ENCODE measurements around the gene PRDM8.

DNA sequence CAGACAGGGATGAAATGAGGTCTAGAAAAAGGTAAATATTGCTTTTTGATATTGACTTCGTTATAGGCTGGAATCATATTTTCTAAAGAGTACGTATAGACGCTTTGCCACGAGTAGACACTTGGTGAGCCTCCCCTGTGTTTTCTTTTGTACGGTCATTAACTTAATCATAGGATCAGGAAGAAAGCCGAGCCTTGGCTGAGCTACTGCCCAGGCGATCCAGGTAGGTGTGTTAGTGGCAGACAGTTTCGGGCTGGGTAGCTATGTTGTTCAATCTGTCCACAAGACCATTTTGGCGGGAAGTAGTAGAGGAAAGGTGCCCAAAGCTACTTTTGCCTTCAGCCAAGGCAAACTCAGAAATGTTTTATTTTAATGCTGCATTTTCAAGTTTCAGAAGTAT is 8.8 kb downstream of the PRDM8 start:
- TF ChIP-seq, protein P1, sequence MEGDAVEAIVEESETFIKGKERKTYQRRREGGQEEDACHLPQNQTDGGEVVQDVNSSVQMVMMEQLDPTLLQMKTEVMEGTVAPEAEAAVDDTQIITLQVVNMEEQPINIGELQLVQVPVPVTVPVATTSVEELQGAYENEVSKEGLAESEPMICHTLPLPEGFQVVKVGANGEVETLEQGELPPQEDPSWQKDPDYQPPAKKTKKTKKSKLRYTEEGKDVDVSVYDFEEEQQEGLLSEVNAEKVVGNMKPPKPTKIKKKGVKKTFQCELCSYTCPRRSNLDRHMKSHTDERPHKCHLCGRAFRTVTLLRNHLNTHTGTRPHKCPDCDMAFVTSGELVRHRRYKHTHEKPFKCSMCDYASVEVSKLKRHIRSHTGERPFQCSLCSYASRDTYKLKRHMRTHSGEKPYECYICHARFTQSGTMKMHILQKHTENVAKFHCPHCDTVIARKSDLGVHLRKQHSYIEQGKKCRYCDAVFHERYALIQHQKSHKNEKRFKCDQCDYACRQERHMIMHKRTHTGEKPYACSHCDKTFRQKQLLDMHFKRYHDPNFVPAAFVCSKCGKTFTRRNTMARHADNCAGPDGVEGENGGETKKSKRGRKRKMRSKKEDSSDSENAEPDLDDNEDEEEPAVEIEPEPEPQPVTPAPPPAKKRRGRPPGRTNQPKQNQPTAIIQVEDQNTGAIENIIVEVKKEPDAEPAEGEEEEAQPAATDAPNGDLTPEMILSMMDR (conservative IDR thresholded peaks at IDR 0.05; ENCODE audit: low read depth, low read length) = no peak
- TF ChIP-seq POLR2A (IDR thresholded peaks at IDR 0.05; ENCODE audit: low read depth, low read length) (no peak), CEBPB (IDR thresholded peaks at IDR 0.05; ENCODE audit: low read depth, low read length) (no peak), FOS (IDR thresholded peaks at IDR 0.05; ENCODE audit: low read depth, low read length) (no peak), RCOR1 (IDR thresholded peaks at IDR 0.05; ENCODE audit: insufficient replicate concordance, low read length) (no peak), MAZ (IDR thresholded peaks at IDR 0.05; ENCODE audit: borderline replicate concordance, low read depth, low read length) (no peak), SMC3 (IDR thresholded peaks at IDR 0.05; ENCODE audit: low read depth, low read length) (no peak), RAD21 (IDR thresholded peaks at IDR 0.05; ENCODE audit: low read length) (no peak)
- TF ChIP-seq, protein P2, sequence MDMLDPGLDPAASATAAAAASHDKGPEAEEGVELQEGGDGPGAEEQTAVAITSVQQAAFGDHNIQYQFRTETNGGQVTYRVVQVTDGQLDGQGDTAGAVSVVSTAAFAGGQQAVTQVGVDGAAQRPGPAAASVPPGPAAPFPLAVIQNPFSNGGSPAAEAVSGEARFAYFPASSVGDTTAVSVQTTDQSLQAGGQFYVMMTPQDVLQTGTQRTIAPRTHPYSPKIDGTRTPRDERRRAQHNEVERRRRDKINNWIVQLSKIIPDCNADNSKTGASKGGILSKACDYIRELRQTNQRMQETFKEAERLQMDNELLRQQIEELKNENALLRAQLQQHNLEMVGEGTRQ (IDR thresholded peaks at IDR 0.05; ENCODE audit: low read depth, low read length) = no peak
